Measurements from ENCODE around the gene ATP6V0D1. TPM values are rescaled to one million over a fixed set of nuclear protein-coding genes. Genes with fewer than 3 reads are reported as not detected.
"Not testable (repeated sequence)": the region's sequence is repeated elsewhere in the genome, so short reads cannot be mapped to it uniquely, and the experiment has no call there.

Gene ATP6V0D1
- total RNA-seq, 1 donor from 2014 or later, result 97.9 TPM

DNA sequence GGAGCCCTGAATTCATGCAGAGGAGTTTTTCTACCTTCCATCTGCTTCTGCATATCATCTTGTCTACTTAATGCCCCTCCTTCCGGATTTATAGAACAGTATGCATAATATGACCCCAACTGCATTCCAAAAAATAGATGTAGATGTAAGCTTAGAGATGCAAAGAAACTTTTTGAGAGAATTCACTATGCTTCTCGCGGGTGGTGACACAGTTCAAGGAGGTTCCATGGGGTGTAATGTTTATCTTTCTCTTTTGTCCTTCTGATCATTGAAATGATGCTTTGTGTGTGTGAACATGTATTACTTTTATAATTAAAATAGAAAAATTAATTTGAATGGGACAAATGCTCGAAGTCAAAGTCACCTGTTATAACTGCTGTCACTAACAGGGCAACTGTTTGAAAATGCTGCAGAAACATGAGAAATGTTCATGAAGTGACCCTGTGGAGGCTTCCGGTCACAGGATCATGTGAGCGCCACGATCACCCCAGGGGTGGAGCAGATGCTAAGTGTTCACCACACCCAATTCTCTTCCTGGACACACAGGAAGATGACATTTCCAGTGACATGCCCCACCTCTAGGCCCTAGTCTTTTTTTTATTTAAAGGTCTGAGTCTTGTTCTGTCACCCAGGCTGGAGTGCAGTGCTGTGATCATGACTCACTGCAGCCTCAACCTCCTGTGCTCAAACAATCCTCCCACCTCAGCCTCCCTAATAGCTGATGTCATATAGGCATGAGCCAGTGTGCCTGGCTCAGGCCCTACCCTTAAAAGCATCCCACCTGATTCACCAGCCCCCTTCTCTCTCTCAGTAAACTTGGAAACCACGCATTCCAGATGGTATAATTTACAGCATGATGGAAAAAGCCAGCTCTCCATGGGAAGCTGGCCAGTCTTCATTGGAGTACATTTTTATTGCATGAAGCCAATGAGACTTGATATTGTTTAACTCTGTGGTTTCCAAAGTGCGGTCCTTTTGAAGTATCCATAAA is 23.4 kb upstream of the ATP6V0D1 start:
- no peak overlapping the region for H3K4me3 ChIP-seq (ENCODE audit: low read depth, low read length)
- no peak for DNase-seq (ENCODE audit: low read depth)
- TF ChIP-seq, protein P1, sequence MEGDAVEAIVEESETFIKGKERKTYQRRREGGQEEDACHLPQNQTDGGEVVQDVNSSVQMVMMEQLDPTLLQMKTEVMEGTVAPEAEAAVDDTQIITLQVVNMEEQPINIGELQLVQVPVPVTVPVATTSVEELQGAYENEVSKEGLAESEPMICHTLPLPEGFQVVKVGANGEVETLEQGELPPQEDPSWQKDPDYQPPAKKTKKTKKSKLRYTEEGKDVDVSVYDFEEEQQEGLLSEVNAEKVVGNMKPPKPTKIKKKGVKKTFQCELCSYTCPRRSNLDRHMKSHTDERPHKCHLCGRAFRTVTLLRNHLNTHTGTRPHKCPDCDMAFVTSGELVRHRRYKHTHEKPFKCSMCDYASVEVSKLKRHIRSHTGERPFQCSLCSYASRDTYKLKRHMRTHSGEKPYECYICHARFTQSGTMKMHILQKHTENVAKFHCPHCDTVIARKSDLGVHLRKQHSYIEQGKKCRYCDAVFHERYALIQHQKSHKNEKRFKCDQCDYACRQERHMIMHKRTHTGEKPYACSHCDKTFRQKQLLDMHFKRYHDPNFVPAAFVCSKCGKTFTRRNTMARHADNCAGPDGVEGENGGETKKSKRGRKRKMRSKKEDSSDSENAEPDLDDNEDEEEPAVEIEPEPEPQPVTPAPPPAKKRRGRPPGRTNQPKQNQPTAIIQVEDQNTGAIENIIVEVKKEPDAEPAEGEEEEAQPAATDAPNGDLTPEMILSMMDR (conservative IDR thresholded peaks at IDR 0.05; ENCODE audit: low read depth, low read length), result no peak

DNA sequence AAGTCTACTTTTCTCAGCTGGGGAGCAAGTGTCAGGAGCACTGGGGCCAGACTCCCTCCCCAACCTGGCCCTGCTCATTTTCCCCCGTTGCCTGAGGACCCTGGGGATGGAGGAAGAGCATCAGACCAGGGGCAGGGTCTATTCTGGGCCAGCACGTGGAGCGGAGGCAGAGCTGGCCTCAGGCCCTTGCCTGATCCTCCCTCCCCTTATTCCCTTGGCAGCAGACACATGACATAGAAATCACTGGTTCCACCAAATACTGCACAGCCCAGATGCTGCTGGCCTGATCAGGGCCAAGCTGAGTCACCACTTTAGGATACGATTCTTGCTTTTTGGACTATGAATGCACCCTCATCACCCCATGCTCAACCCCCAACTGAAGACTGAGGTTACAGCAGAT is 18.1 kb upstream of the ATP6V0D1 start:
- H3K4me3 ChIP-seq (ENCODE audit: low read depth, low read length), result no peak overlapping the region
- DNase-seq (ENCODE audit: low read depth), result no peak
- TF ChIP-seq, protein P1 (conservative IDR thresholded peaks at IDR 0.05; ENCODE audit: low read depth, low read length), result no peak

DNA sequence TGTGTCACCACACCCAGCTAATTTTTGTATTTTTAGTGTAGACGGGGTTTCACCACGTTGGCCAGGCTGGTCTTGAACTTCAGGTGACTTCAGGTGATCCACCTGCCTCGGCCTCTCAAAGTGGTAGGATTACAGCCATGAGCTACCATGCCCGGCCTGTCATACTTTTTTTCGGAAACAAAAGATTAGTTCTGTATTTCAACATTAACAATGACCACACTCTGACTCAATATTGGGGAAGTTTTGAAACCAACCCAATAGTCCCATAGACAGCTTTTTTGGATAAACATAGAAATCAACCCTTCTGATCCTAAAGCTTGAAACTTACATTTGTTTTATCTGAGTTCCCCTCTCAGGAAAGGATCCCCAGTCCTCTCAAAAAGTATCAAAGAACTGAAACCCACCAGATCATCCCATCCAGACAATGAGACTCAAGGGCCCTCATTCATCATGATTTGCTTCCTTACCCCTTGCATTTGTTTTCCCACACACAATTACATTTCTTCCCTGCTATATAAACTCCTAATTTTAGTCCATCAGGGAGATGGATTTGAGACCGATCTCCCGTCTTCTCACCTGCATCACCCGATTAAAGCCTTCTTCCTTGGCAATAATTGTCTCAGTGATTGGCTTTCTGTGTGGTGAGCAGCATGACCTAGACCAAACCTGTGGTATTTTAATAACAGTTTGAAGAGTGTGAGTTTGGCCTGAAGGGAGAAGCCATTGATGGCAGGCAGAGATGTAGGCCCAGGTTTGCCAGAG is 9.6 kb upstream of the ATP6V0D1 start:
- H3K4me3 ChIP-seq (ENCODE audit: low read depth, low read length), result no peak overlapping the region
- TF ChIP-seq, protein P1 (conservative IDR thresholded peaks at IDR 0.05; ENCODE audit: low read depth, low read length), result no peak
- no peak for DNase-seq (ENCODE audit: low read depth)

DNA sequence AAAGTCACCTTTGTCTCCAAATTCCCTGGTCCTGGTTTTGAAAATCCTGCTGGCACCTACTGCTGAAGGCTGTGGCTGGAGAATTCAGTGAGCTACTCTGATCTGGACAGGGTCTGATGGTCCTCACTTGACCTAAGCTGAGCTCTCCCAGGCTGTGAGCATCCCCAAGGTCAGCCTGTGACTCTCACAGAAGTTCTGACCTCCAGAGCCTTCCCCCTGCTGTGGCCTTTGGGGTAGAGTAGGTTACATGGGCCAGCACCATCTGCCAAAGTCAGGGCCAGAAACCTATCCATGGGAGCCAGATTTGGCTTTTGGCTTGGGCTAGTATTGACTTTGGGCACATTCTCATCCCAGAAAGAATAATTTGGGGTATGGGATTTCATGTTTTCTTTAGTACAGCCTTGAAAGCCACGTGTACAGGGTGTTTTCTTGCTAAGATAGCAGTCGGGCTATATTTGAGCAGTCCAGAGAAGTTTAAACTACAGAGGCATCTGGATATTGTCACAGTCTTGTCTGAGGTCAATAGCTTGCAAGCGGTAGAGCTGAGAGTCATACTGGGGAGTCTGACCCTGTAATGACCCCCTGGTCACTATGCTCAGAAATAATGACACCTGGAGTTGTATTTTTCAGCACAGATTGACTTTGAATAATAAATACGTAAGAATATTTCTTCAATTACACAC is 8.6 kb upstream of the ATP6V0D1 start:
- TF ChIP-seq, protein P1 (conservative IDR thresholded peaks at IDR 0.05; ENCODE audit: low read depth, low read length), result no peak
- H3K4me3 ChIP-seq (ENCODE audit: low read depth, low read length), result no peak overlapping the region

DNA sequence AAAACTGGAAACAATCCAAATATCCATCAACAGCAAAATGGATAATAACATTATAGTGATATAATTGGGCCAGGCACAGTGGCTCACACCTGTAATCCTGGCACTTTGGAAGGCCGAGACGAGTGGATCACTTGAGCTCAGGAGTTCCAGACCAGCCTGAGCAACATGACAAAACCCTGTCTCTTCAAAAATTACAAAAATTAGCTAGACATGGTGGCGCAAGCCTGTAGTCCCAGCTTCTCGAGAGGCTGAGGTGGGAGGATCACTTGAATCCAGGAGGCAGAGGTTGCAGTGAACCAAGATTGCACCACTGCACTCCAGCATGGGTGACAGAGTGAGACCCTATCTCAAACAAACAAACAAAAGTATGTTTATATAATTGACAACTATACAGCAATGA is 6.6 kb upstream of the ATP6V0D1 start:
- H3K4me3 ChIP-seq (ENCODE audit: low read depth, low read length); DNase-seq (ENCODE audit: low read depth): not testable (repeated sequence)

More for the DNA sequence above, 8.6 kb upstream of the ATP6V0D1 start:
- DNase-seq (ENCODE audit: low read depth), result no peak

DNA sequence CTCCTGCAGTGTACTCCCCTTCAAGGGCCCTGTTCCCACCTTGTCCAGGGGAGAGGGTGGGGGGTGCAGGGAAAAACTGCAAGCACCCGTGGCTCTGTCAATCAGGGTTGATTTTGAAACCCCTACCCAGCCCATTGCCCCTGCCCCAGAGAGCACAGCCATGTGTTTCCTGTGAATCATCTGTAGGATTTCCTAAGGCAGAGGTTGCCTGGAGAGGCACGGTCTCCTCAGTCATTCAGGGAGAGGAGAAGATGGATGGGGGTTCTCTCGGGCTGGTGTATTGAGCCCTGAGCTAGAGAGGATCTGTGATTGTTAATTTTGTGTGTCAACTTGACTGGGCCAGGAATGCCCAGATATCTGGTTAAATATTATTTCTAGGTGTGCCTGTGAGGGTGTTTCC is 5.8 kb upstream of the ATP6V0D1 start:
- TF ChIP-seq, protein P1 (conservative IDR thresholded peaks at IDR 0.05; ENCODE audit: low read depth, low read length), result no peak
- no peak for DNase-seq (ENCODE audit: low read depth)
- H3K4me3 ChIP-seq (ENCODE audit: low read depth, low read length), result no peak overlapping the region

Measured in epithelial cell of proximal tubule (primary cell).